HL-60 (cell line): ENCODE measurements around the gene PPL.

Source experiments
- DNase-seq, 2 experiments: peaks; one replicate each; pipeline ENCODE4 v3.0.0-alpha.2; 2010 to 2020; ENCODE audit warnings: low read depth in 1 of 2, low spot score in 1 of 2
- H3K27ac ChIP-seq: fragments of 250-450 bp; sonication (Bioruptor Pico); replicated peaks from 2 replicates; pipeline ENCODE4 v1.5.1; 2020; ENCODE audit warnings: mild to moderate bottlenecking, moderate library complexity
- H3K27me3 ChIP-seq: fragments of 250-450 bp; sonication (Bioruptor Pico); 2 replicates; pipeline ENCODE4 v1.5.1; 2021; ENCODE audit warnings: mild to moderate bottlenecking, moderate library complexity; ENCODE audit not compliant: insufficient read depth, poor library complexity, severe bottlenecking
- H3K4me3 ChIP-seq: replicated peaks from 2 replicates; pipeline ENCODE4 v1.5.1; 2011; ENCODE audit warnings: mild to moderate bottlenecking, control low read depth, low read length; ENCODE audit not compliant: insufficient read depth
- CTCF ChIP-seq: IDR thresholded peaks from one replicate; pipeline ENCODE4 v1.5.1; 2011; ENCODE audit warnings: low read length, control low read depth, inconsistent platforms; ENCODE audit not compliant: insufficient read depth
- GABPA ChIP-seq: IDR thresholded peaks from 2 replicates; pipeline ENCODE4 v1.6.1; 2012; ENCODE audit warnings: low read depth
- POLR2AphosphoS5 ChIP-seq: IDR thresholded peaks from 2 replicates; pipeline ENCODE4 v1.6.1; 2012; ENCODE audit warnings: low read depth
- REST ChIP-seq: IDR thresholded peaks from 2 replicates; pipeline ENCODE4 v1.6.1; 2012; ENCODE audit warnings: low read depth; ENCODE audit not compliant: insufficient replicate concordance
- SPI1 ChIP-seq: IDR thresholded peaks from 2 replicates; pipeline ENCODE4 v1.6.1; 2012; ENCODE audit warnings: low read depth, mild to moderate bottlenecking, borderline replicate concordance

Gene PPL

GRCh38 chr16:4884972-4885874 lies 51.7 kb downstream of the PPL start:
- TF ChIP-seq GABPA (no peak), POLR2AphosphoS5 (no peak), SPI1 (no peak), REST (no peak), CTCF (no peak)

GRCh38 chr16:4884209-4884608 lies 52.7 kb downstream of the PPL start:
- Histone ChIP-seq H3K27me3 (no peaks in the 10 kb centered on the region), H3K27ac (no peak overlapping the region), H3K4me3 (no peak overlapping the region)
- TF ChIP-seq POLR2AphosphoS5 (no peak), GABPA (no peak), SPI1 (no peak), REST (no peak), CTCF (no peak)
- no peak for DNase-seq

More at GRCh38 chr16:4884972-4885874, 51.7 kb downstream of the PPL start:
- no peak overlapping the region for H3K4me3 ChIP-seq
- no peak overlapping the region for H3K27ac ChIP-seq
- no peaks in the 10 kb centered on the region for H3K27me3 ChIP-seq
- DNase-seq = no peak

- no peak overlapping the region for H3K27ac ChIP-seq
- no peak for TF ChIP-seq SPI1
- DNase-seq = no peak
These were observed 53.4 kb downstream of the PPL start for GRCh38 chr16:4883501-4883900.

GRCh38 chr16:4882633-4883285 lies 54.2 kb downstream of the PPL start:
- DNase-seq = no peak
- Histone ChIP-seq H3K27ac (no peak overlapping the region), H3K27me3 (no peaks in the 10 kb centered on the region), H3K4me3 (no peak overlapping the region)
- TF ChIP-seq REST (no peak), GABPA (no peak), SPI1 (no peak), CTCF (no peak), POLR2AphosphoS5 (no peak)

More at GRCh38 chr16:4883501-4883900, 53.4 kb downstream of the PPL start:
- Histone ChIP-seq H3K4me3 (no peak overlapping the region), H3K27me3 (no peaks in the 10 kb centered on the region)
